ENCODE measurements around the gene PRR35. TPM values are rescaled to one million over a fixed set of nuclear protein-coding genes. Genes with fewer than 3 reads are reported as not detected.

The PRR35 gene
- total and polyA plus RNA-seq, 2 of the 4 experiments (the other 2 are of a cell fraction): not detected

- Histone ChIP-seq H4K5ac (ENCODE audit: low read depth, low read length) (no peak overlapping the region), H4K20me1 (ENCODE audit: insufficient read depth, low read length) (peaks cover 17% of the 10 kb centered on the region), H3K9ac (ENCODE audit: low read depth, low read length) (no peak overlapping the region), H3K18ac (ENCODE audit: low read depth, low read length) (no peak overlapping the region), H2AK5ac (ENCODE audit: low read depth, low read length) (no peak overlapping the region), H3K36me3 (ENCODE audit: control insufficient read depth, insufficient read depth, low read length) (no peaks in the 10 kb centered on the region), H2AK9ac (replicated peaks; ENCODE audit: low read depth, low read length, poor library complexity) (peak overlapping the region; percentile 28), H2BK120ac (ENCODE audit: low read depth, low read length) (no peak overlapping the region), H4K8ac (ENCODE audit: low read depth in 2 of 2, low read length in 2 of 2) (no peak overlapping the region), H3K27me3 (ENCODE audit: control insufficient read depth, insufficient read depth, low read length) (no peaks in the 10 kb centered on the region), H2BK15ac (ENCODE audit: low read depth, low read length) (no peak overlapping the region), H2BK20ac (ENCODE audit: low read depth, low read length) (no peak overlapping the region), H3K9me1 (ENCODE audit: insufficient read depth, low read length) (peaks cover 3% of the 10 kb centered on the region; the same call in 1 of the 2 replicates), H3K14ac (replicated peaks; ENCODE audit: low read depth, low read length) (no peak overlapping the region), H2BK5ac (ENCODE audit: low read depth, low read length, poor library complexity, severe bottlenecking) (no peak overlapping the region), H3K79me1 (ENCODE audit: low read depth in 1 of 2, low read length in 2 of 2) (peaks cover 12 to 48% of the 10 kb centered on the region in 2 experiments), H3K9me3 (ENCODE audit: control insufficient read depth, insufficient read depth, low read length) (no peaks in the 10 kb centered on the region; the same call in 1 of the 2 replicates), H3K4ac (ENCODE audit: low read depth, low read length) (no peak overlapping the region), H2AFZ (replicated peaks; ENCODE audit: low read length, poor library complexity) (no peak overlapping the region), H3K4me3 (ENCODE audit: insufficient read depth, low read depth, low read length) (no peak overlapping the region), H3K56ac (ENCODE audit: extremely low read depth, insufficient read depth, low read length) (no peak overlapping the region), H3K4me1 (ENCODE audit: control insufficient read depth, insufficient read depth, low read length) (no peaks in the 10 kb centered on the region), H3K4me2 (ENCODE audit: low read depth, low read length) (no peak overlapping the region), H4K91ac (ENCODE audit: insufficient read depth, low read depth, low read length) (no peak overlapping the region), H3K27ac (ENCODE audit: insufficient read depth, low read length) (no peak overlapping the region), H3K23ac (ENCODE audit: low read depth, low read length) (no peak overlapping the region)
- WGBS, 2 experiments (ENCODE audit: extremely low coverage in 2 of 2, insufficient read length in 1 of 2): 91% methylated on average over 9 of the region's 22 CpGs; no CpG with 5 or more reads in 1 of the 2 experiments
- no TSS peak for BruUV-seq (replicated peaks)
- ChIA-PET POLR2A (ENCODE audit: unreplicated experiment) (no interaction called here), CTCF (no interaction called here)
- no peak for ATAC-seq (ENCODE audit: low read depth)
- dilution Hi-C loops (cut with HindIII; ENCODE audit: low sequenced_read_pairs, unreplicated experiment) (no loop called here), in situ Hi-C loops (cut with MboI; ENCODE audit: low sequenced_read_pairs) (no loop called here), intact Hi-C loops (cut with micrococcal nuclease) (no loop called here)
- no peak for DNase-seq
- TF ChIP-seq CEBPB (IDR thresholded peaks at IDR 0.05; ENCODE audit: low read depth, low read length) (no peak), MXI1 (IDR thresholded peaks at IDR 0.05; ENCODE audit: borderline replicate concordance, low read depth, low read length) (no peak), ELK1 (IDR thresholded peaks at IDR 0.05; ENCODE audit: borderline replicate concordance, low read depth, low read length) (no peak), MAZ (IDR thresholded peaks at IDR 0.05; ENCODE audit: borderline replicate concordance, low read depth, low read length) (no peak)
These were observed 46.6 kb downstream of the PRR35 start for GRCh38 chr16:606656-607307.
